ENCODE results near the gene TXNRD2.

GRCh38 chr22:19871845-19872778 is 69.5 kb downstream of the TXNRD2 start:
- TF ChIP-seq CTCF (IDR thresholded peaks at IDR 0.05; ENCODE audit: poor library complexity, severe bottlenecking) (no peak), EP300 (conservative IDR thresholded peaks at IDR 0.05; ENCODE audit: poor library complexity, severe bottlenecking) (no peak), MXI1 (conservative IDR thresholded peaks at IDR 0.05; ENCODE audit: poor library complexity, severe bottlenecking) (no peak), POLR2AphosphoS5 (IDR thresholded peaks at IDR 0.05) (no peak), TAF1 (IDR thresholded peaks at IDR 0.05; ENCODE audit: low read depth) (no peak), RAD21 (conservative IDR thresholded peaks at IDR 0.05) (no peak), EZH2 (IDR thresholded peaks at IDR 0.05; ENCODE audit: borderline replicate concordance, insufficient read depth, low read length, poor library complexity, severe bottlenecking) (no peak), REST (IDR thresholded peaks at IDR 0.05; ENCODE audit: borderline replicate concordance) (no peak), SMC3 (conservative IDR thresholded peaks at IDR 0.05; ENCODE audit: poor library complexity) (no peak)
